ENCODE results near the gene NUDT22.

DNA sequence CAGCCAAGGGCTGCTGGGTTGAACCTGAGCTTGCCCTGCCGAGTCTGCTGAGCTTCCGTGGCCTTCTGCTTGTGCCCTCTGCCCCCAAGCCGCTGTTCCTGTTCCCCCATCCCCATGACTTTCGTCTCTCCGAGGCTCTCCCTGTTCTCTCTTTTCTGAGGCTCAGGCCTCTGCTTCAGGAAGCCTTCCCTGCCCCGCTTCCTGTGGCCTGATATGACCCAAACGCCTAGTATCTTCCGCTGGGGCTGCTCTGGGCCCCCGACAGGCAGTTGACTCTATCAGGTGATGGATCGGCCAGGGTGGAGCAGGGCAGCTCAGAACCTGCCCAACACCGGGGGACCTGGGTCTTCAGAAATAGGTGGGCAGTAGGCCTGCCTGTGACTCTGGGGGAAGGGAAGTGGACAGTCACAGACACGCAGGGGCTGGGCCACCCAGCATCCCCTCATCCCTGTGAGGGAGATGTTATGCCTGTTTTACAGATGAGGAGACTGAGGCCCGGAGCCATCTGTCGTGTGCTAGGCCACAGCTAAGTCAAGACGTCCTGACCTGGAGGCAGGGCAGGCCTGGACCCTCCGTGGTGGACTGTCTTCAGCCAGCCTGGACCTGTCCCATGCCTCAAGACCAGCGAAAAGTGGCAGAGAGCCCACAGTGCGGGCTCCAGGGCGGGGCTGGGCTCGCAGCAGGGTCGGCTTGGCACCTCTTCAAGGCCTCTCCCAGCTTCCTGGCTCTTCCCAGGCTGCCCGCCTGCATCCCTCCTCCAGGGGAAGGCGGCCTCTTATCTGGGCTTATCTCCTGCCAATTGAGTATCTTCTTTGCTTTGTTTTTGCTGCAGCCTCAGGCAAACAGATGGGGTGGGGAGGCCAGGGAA, 42.2 kb downstream of the NUDT22 start:
- TF ChIP-seq YY1 (IDR thresholded peaks at IDR 0.05; ENCODE audit: insufficient read depth, insufficient read length) (no peak), SUZ12 (IDR thresholded peaks at IDR 0.05; ENCODE audit: extremely low read depth, insufficient read depth, insufficient read length) (no peak)

Measured in NT2/D1 (cell line).